Retina (tissue), 1 donor: ENCODE measurements around the gene CSRP1.
"Not testable (repeated sequence)": the region's sequence is repeated elsewhere in the genome, so short reads cannot be mapped to it uniquely, and the experiment has no call there.

Experiments used
- DNase-seq: peaks from one replicate; pipeline ENCODE4 v3.0.0-alpha.2; 2016

CSRP1 gene

GRCh38 chr1:201506557-201507359 lies at the start of gene CSRP1:
Gene CSRP1, minus strand, starts transcription at chr1:201507123. Its CDS starts 10,820 bp downstream, at chr1:201496303.
- peak; percentile 79 for DNase-seq

- no peak for DNase-seq
Measured at GRCh38 chr1:201555593-201555945, 48.6 kb upstream of the CSRP1 start.

- DNase-seq, result no peak
Measured at GRCh38 chr1:201554789-201555592, 48.1 kb upstream of the CSRP1 start.

- no peak for DNase-seq
Measured at GRCh38 chr1:201554190-201554600, 47.3 kb upstream of the CSRP1 start.

- no peak for DNase-seq
Measured at GRCh38 chr1:201553496-201554189, 46.7 kb upstream of the CSRP1 start.

- DNase-seq, result no peak
Measured at GRCh38 chr1:201552941-201553351, 46.0 kb upstream of the CSRP1 start.

- no peak for DNase-seq
Measured at GRCh38 chr1:201551877-201552731, 45.2 kb upstream of the CSRP1 start.

GRCh38 chr1:201551096-201551495 lies 44.2 kb upstream of the CSRP1 start:
- DNase-seq, result no peak

GRCh38 chr1:201549522-201549921 lies 42.6 kb upstream of the CSRP1 start:
- not testable (repeated sequence) for DNase-seq

GRCh38 chr1:201545851-201546492 lies 39.0 kb upstream of the CSRP1 start:
- DNase-seq, result peak; percentile 59

GRCh38 chr1:201544710-201545109 lies 37.8 kb upstream of the CSRP1 start:
- DNase-seq, result no peak

GRCh38 chr1:201543871-201544642 lies 37.1 kb upstream of the CSRP1 start:
- peak; percentile 45 for DNase-seq

GRCh38 chr1:201542309-201543035 lies 35.5 kb upstream of the CSRP1 start:
- no peak for DNase-seq

- DNase-seq, result no peak
Measured at GRCh38 chr1:201540846-201541735, 34.2 kb upstream of the CSRP1 start.

- DNase-seq, result peak; percentile 70
Measured at GRCh38 chr1:201539561-201540431, 32.9 kb upstream of the CSRP1 start.

GRCh38 chr1:201538612-201539551 lies 32.0 kb upstream of the CSRP1 start, which contains the start of gene NAV1:
Gene NAV1, plus strand, starts transcription at chr1:201539127. Its CDS starts 83,758 bp downstream, at chr1:201622885.
- DNase-seq, result peak; percentile 86
